ENCODE measurements around the gene VPS18.

GRCh38 chr15:40942878-40943277 lies 48.6 kb downstream of the VPS18 start:
- TF ChIP-seq, protein P1, sequence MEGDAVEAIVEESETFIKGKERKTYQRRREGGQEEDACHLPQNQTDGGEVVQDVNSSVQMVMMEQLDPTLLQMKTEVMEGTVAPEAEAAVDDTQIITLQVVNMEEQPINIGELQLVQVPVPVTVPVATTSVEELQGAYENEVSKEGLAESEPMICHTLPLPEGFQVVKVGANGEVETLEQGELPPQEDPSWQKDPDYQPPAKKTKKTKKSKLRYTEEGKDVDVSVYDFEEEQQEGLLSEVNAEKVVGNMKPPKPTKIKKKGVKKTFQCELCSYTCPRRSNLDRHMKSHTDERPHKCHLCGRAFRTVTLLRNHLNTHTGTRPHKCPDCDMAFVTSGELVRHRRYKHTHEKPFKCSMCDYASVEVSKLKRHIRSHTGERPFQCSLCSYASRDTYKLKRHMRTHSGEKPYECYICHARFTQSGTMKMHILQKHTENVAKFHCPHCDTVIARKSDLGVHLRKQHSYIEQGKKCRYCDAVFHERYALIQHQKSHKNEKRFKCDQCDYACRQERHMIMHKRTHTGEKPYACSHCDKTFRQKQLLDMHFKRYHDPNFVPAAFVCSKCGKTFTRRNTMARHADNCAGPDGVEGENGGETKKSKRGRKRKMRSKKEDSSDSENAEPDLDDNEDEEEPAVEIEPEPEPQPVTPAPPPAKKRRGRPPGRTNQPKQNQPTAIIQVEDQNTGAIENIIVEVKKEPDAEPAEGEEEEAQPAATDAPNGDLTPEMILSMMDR (conservative IDR thresholded peaks at IDR 0.05 in 1 of 2, IDR thresholded peaks at IDR 0.05 in 1 of 2; ENCODE audit: low read depth in 1 of 2, low read length in 2 of 2): no peak
- TF ChIP-seq EZH2 (IDR thresholded peaks at IDR 0.05; ENCODE audit: low read length, missing control alignments): no peak
